HCT116 (cell line): Measurements from ENCODE around the gene LRRC70. TPM values are rescaled to one million over a fixed set of nuclear protein-coding genes. Genes with fewer than 3 reads are reported as not detected.

Source experiments
- ATAC-seq: fragments of 200-7000 bp; cut with Tn5 transposase; 2 replicates; pipeline ENCODE4 v1.9.1; 2020; ENCODE audit warnings: mild to moderate bottlenecking, moderate library complexity
- BruUV-seq: library from RNA; stranded (reverse); fragments of 400-500 nt; replicated peaks from 2 replicates; lab custom pipeline; 2021; lab: Mats Ljungman, UMichigan
- CTCF ChIA-PET: fragments of 300-600 bp; sonication (Branson Sonifier 250); formaldehyde crosslinking; loops from one replicate; lab custom pipeline; 2021; ENCODE audit warnings: antibody characterized with exemption; lab: Charles Lee
- POLR2A ChIA-PET: fragments of 300-600, 350-600 bp; sonication (Branson Sonifier 250); formaldehyde crosslinking; loops from one replicate; lab custom pipeline; 2021; ENCODE audit warnings: antibody characterized with exemption; lab: Charles Lee
- RAD21 ChIA-PET, 2 experiments: fragments of 300-600 bp; sonication (Branson Sonifier 250); formaldehyde crosslinking; loops; one replicate each; lab custom pipeline; 2023; ENCODE audit warnings: low total read pairs in 2 of 2; ENCODE audit not compliant: uncharacterized antibody in 2 of 2, unreplicated experiment in 2 of 2, low non-redundant PET in 1 of 2; lab: Charles Lee
- DNase-seq: peaks from one replicate; pipeline ENCODE4 v3.0.0-alpha.2; 2010; ENCODE audit warnings: low read depth, low spot score
- H2AFZ ChIP-seq: fragments of 200-600 bp; shearing (Covaris generic), sonication (generic); 2 replicates; pipeline ENCODE4 v1.6.1; 2017; ENCODE audit warnings: low read depth, mixed run types, mixed read lengths, antibody characterized with exemption, low read length; ENCODE audit not compliant: poor library complexity, severe bottlenecking
- H3K27ac ChIP-seq: 2 replicates; pipeline ENCODE4 v1.5.1; 2012; ENCODE audit warnings: low read depth, low read length
- H3K27me3 ChIP-seq: fragments of 200-600 bp; sonication (generic); 2 replicates; pipeline ENCODE4 v1.6.1; 2016; ENCODE audit warnings: mixed run types, low read length, mixed read lengths; ENCODE audit not compliant: insufficient read depth
- H3K36me3 ChIP-seq, 2 experiments: fragments of 200-500 bp in 1 of 2; fragments of 200-600 bp in 1 of 2; sonication (Bioruptor generic) in 1 of 2; sonication (generic) in 1 of 2; 2 replicates each; pipeline versions ENCODE4 v1.5.1 to v1.6.1; 2014 to 2016; ENCODE audit warnings: low read length in 2 of 2, inconsistent platforms in 1 of 2, mixed read lengths in 1 of 2, mixed run types in 1 of 2; ENCODE audit not compliant: insufficient read depth in 2 of 2, control insufficient read depth in 1 of 2
- H3K4me1 ChIP-seq, 2 experiments: fragments of 200-600 bp in 1 of 2; sonication (generic) in 1 of 2; 2 replicates each; pipeline versions ENCODE4 v1.5.1 to v1.6.1; 2012 to 2017; ENCODE audit warnings: low read length in 2 of 2, inconsistent platforms in 1 of 2, mild to moderate bottlenecking in 1 of 2, mixed read lengths in 1 of 2, mixed run types in 1 of 2, moderate library complexity in 1 of 2; ENCODE audit not compliant: insufficient read depth in 2 of 2, control insufficient read depth in 1 of 2
- H3K4me2 ChIP-seq: fragments of 200-600 bp; sonication (generic); 2 replicates; pipeline ENCODE4 v1.6.1; 2017; ENCODE audit warnings: mixed run types, low read length, mixed read lengths
- H3K4me3 ChIP-seq, 2 experiments: fragments of 200-600 bp in 1 of 2; sonication (generic) in 1 of 2; replicated peaks in 1 of 2; 2 replicates each; pipeline ENCODE4 v1.5.1; 2011 to 2016; ENCODE audit warnings: low read length in 2 of 2, control low read depth in 1 of 2, low read depth in 1 of 2, mild to moderate bottlenecking in 1 of 2, mixed read lengths in 1 of 2, mixed run types in 1 of 2
- H3K79me2 ChIP-seq: fragments of 200-600 bp; sonication (generic); 2 replicates; pipeline ENCODE4 v1.6.1; 2017; ENCODE audit warnings: mild to moderate bottlenecking, mixed run types, low read length, moderate library complexity, mixed read lengths; ENCODE audit not compliant: insufficient read depth
- H3K9ac ChIP-seq: fragments of 200-600 bp; sonication (generic); 2 replicates; pipeline ENCODE4 v1.6.1; 2016; ENCODE audit warnings: low read length, mixed read lengths
- H3K9me2 ChIP-seq: fragments of 200-600 bp; sonication (generic), shearing (Covaris generic); 2 replicates; pipeline ENCODE4 v1.6.1; 2017; ENCODE audit warnings: mixed run types, mild to moderate bottlenecking, moderate library complexity; ENCODE audit not compliant: insufficient read depth
- H3K9me3 ChIP-seq, 2 experiments: fragments of 200-500 bp in 1 of 2; fragments of 200-600 bp in 1 of 2; sonication (Bioruptor generic) in 1 of 2; sonication (generic) in 1 of 2; 2 replicates each; pipeline ENCODE4 v1.6.1; 2014 to 2017; ENCODE audit warnings: low read length in 2 of 2, mixed read lengths in 2 of 2, inconsistent platforms in 1 of 2, low read depth in 1 of 2, mild to moderate bottlenecking in 1 of 2, mixed run types in 1 of 2, moderate library complexity in 1 of 2; ENCODE audit not compliant: control insufficient read depth in 1 of 2, insufficient read depth in 1 of 2
- H4K20me1 ChIP-seq: fragments of 200-600 bp; sonication (generic), shearing (Covaris generic); 2 replicates; pipeline ENCODE4 v1.6.1; 2017; ENCODE audit warnings: mixed run types, mild to moderate bottlenecking, moderate library complexity; ENCODE audit not compliant: insufficient read depth
- CTCF ChIP-seq, 3 experiments: fragments of 200-600 bp in 1 of 3; sonication (generic) in 1 of 3; IDR thresholded peaks in 2 of 3; conservative IDR thresholded peaks in 1 of 3; 2 replicates each; pipeline ENCODE4 v1.5.1; 2012 to 2017; ENCODE audit warnings: low read depth in 2 of 3, low read length in 2 of 3, antibody characterized with exemption in 1 of 3, borderline replicate concordance in 1 of 3, control low read depth in 1 of 3, mild to moderate bottlenecking in 1 of 3, mixed read lengths in 1 of 3, mixed run types in 1 of 3, moderate library complexity in 1 of 3; ENCODE audit not compliant: insufficient read depth in 1 of 3
- RAD21 ChIP-seq: IDR thresholded peaks from 2 replicates; pipeline ENCODE4 v1.6.1; 2012; ENCODE audit warnings: low read depth, mild to moderate bottlenecking
- SP1 ChIP-seq: IDR thresholded peaks from 2 replicates; pipeline ENCODE4 v1.6.1; 2012; ENCODE audit warnings: low read depth
- SRF ChIP-seq: IDR thresholded peaks from 2 replicates; pipeline ENCODE4 v1.6.1; 2012; ENCODE audit warnings: low read depth
- intact Hi-C: fragments of 100-400 bp; cut with micrococcal nuclease; formaldehyde crosslinking; loops from 2 replicates; pipeline ENCODE4 v1.10.0; 2022
- total RNA-seq: library from RNA; stranded (reverse); gene quantifications from one replicate; pipeline ENCODE4 v1.2.1, GENCODE V29; 2021; ENCODE audit not compliant: unreplicated experiment

Gene LRRC70
- total RNA-seq, 1 experiment from 2014 or later, result 0.37 TPM

- Histone ChIP-seq H3K36me3 (no peaks in the 10 kb centered on the region; a peak in 1 of 4 replicates), H3K79me2 (no peaks in the 10 kb centered on the region), H3K4me3 (no peak overlapping the region), H3K27ac (no peak overlapping the region), H3K9ac (no peak overlapping the region), H3K9me2 (no peaks in the 10 kb centered on the region), H3K27me3 (no peaks in the 10 kb centered on the region), H2AFZ (no peak overlapping the region), H4K20me1 (no peaks in the 10 kb centered on the region), H3K4me2 (no peak overlapping the region), H3K4me1 (peaks cover 0 to 6% of the 10 kb centered on the region in 2 experiments; a peak in 2 of 4 replicates), H3K9me3 (no peaks in the 10 kb centered on the region)
- POLR2A ChIA-PET, result no interaction called here
- no TSS peak for BruUV-seq
- CTCF ChIA-PET, result no interaction called here
- DNase-seq, result no peak
- intact Hi-C loops, result no loop called here
- TF ChIP-seq SP1, result no peak
- TF ChIP-seq CTCF (IDR thresholded peaks at IDR 0.05 in 2 of 3, conservative IDR thresholded peaks at IDR 0.05 in 1 of 3; ENCODE audit: borderline replicate concordance in 1 of 3, insufficient read depth in 1 of 3, low read depth in 2 of 3, low read length in 2 of 3), result no peak
- TF ChIP-seq, all 23 proteins: peak for 0
- RAD21 ChIA-PET, result no interaction called here
- no peak for ATAC-seq
Observed at GRCh38 chr5:62588668-62589067, 10.0 kb downstream of the LRRC70 start.

- Histone ChIP-seq H3K9me3 (no peaks in the 10 kb centered on the region), H3K27ac (no peak overlapping the region), H3K79me2 (no peaks in the 10 kb centered on the region), H3K4me3 (no peak overlapping the region), H3K9me2 (no peaks in the 10 kb centered on the region), H4K20me1 (no peaks in the 10 kb centered on the region), H3K4me2 (no peak overlapping the region), H3K9ac (no peak overlapping the region), H2AFZ (no peak overlapping the region), H3K27me3 (no peaks in the 10 kb centered on the region), H3K36me3 (no peaks in the 10 kb centered on the region; a peak in 1 of 4 replicates), H3K4me1 (peaks cover 0 to 6% of the 10 kb centered on the region in 2 experiments; a peak in 2 of 4 replicates)
- ATAC-seq (no peak), DNase-seq (no peak)
- intact Hi-C loops, result no loop called here
- no TSS peak for BruUV-seq
- TF ChIP-seq RAD21 (peak; percentile 25; the same call in 1 of the 2 replicates), SRF (no peak), SP1 (no peak)
- CTCF ChIA-PET, result no interaction called here
- RAD21 ChIA-PET, result no interaction called here
- POLR2A ChIA-PET, result no interaction called here
Observed at GRCh38 chr5:62589504-62589903, 10.9 kb downstream of the LRRC70 start.
